ENCODE data around the gene STX5.
"Not testable (repeated sequence)": the region's sequence is repeated elsewhere in the genome, so short reads cannot be mapped to it uniquely, and the experiment has no call there.

Gene STX5

DNA sequence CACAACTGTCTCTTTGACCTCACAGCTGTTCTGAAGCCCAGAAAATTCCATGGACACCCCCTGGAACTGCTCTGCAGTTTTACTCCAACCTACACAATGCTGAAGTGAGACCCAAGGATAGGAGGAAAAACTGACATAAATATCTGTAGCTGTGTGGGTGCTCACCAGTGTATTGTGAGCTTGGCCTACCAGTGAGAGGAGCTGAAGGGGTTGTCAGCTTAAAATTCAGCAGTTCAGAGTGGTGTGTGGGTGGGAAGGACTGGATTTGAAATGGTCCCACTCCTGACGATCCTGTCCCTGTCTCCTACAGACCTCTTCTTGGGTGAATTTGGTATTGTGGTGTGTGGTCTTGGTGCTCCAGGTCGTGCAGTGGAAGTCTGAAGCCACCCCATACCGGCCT lies 42.3 kb downstream of the STX5 start:
- Mint-ChIP-seq H3K27me3 (ENCODE audit: low read depth) (no peaks in the 10 kb centered on the region), H3K9me3 (no peaks in the 10 kb centered on the region), H3K36me3 (ENCODE audit: low read depth) (peaks cover 44% of the 10 kb centered on the region), H3K4me3 (peak overlapping the region; percentile 93), H3K27ac (peak overlapping the region; percentile 70), H3K4me1 (ENCODE audit: low read depth) (peaks cover 44% of the 10 kb centered on the region)

DNA sequence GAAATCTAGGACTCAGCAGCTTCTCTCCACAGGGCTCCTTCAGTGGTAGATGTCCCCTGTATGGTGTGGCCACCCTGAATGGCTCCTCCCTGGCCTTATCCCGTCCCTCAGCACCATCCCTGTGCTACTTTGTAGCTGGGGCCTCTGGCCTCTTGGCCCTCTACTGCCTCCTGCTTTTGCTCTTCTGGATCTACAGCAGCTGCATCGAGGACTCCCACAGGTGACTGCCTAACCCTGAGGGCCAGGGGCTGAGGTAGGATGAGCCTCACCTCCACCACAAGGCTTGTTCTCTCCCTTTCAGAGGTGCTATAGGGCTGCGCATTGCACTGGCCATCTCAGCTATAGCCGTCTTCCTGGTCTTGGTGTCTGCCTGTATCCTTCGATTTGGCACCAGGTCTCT lies 42.9 kb downstream of the STX5 start:
- no peaks in the 10 kb centered on the region for H3K9me3 Mint-ChIP-seq
- peak overlapping the region; percentile 93 for H3K4me3 Mint-ChIP-seq
- peaks cover 39% of the 10 kb centered on the region for H3K36me3 Mint-ChIP-seq (ENCODE audit: low read depth)
- peaks cover 44% of the 10 kb centered on the region for H3K4me1 Mint-ChIP-seq (ENCODE audit: low read depth)
- H3K27me3 Mint-ChIP-seq (ENCODE audit: low read depth): no peaks in the 10 kb centered on the region
- peak overlapping the region; percentile 70 for H3K27ac Mint-ChIP-seq

DNA sequence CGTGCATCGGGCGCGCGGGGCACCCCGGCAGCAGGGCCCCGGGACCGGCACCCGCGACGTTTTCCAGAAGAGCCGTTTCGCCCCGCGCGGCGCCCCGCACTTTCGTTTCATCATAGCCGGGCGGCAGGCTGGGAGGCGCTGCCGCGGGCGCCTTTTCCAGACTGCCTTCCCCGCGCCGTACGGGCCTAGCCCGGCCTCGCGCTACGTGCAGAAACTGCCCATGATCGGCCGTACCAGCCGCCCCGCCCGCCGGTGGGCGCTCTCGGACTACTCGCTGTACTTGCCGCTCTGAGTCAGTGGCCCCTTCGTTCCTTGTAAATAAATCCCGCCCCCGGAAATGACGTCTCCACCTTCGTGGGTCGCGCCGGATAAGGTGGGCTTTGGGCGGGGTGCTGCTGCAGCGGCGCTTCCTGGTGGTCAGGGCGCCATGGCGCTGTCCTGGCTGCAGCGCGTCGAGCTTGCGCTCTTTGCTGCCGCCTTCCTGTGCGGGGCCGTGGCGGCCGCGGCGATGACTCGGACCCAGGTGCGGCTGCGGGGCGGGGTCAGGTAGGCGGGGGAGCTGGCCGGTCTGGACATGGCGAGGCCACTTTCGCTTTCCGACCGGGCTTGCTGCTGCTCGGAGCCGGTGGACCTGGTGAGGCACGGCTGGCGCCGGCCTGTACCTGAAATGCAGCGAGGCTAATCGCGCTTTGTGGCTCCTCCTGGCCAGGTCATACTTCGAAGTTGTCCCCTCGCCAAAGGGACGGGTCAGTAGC lies 44.7 kb downstream of the STX5 start, which contains the start of gene TMEM179B:
Gene TMEM179B (plus strand): TSS at position 398 of the 755 bp plus-strand sequence. CDS start 30 bp downstream, at position 428.
- H3K36me3 Mint-ChIP-seq (ENCODE audit: low read depth): peaks cover 34% of the 10 kb centered on the region
- H3K27ac Mint-ChIP-seq: peak within 1 kb of the TSS; percentile 93
- peaks cover 38% of the 10 kb centered on the region for H3K4me1 Mint-ChIP-seq (ENCODE audit: low read depth)
- no peaks in the 10 kb centered on the region for H3K9me3 Mint-ChIP-seq
- H3K4me3 Mint-ChIP-seq: peak within 1 kb of the TSS; percentile 93
- no peaks in the 10 kb centered on the region for H3K27me3 Mint-ChIP-seq (ENCODE audit: low read depth)

DNA sequence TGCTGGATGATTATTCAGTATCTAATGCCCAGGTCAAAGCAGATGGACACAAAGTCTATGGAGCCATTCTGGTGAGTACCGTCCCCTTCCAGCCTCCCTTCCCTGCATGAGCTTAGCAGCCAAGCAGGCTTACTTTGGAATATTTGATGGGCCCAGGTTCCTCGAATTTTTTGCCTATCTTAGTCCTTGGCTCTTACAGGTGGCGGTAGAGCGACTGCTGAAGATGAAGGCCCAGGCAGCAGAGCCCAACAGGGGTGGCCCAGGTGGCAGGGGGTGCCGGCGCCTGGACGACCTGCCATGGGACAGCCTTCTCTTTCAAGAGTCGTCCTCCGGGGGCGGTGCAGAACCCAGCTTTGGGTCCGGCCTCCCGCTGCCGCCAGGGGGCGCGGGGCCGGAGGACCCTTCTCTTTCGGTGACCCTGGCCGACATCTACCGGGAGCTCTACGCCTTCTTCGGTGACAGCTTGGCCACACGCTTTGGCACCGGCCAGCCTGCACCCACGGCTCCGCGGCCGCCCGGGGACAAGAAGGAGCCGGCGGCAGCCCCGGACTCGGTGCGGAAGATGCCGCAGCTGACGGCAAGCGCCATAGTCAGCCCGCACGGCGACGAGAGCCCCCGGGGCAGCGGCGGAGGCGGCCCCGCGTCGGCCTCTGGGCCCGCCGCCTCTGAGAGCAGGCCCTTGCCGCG lies 45.4 kb downstream of the STX5 start:
- Mint-ChIP-seq H3K27me3 (ENCODE audit: low read depth) (no peaks in the 10 kb centered on the region), H3K4me1 (ENCODE audit: low read depth) (peaks cover 34% of the 10 kb centered on the region), H3K36me3 (ENCODE audit: low read depth) (peaks cover 32% of the 10 kb centered on the region), H3K9me3 (no peaks in the 10 kb centered on the region), H3K4me3 (peak overlapping the region; percentile 86), H3K27ac (peak overlapping the region; percentile 87)

DNA sequence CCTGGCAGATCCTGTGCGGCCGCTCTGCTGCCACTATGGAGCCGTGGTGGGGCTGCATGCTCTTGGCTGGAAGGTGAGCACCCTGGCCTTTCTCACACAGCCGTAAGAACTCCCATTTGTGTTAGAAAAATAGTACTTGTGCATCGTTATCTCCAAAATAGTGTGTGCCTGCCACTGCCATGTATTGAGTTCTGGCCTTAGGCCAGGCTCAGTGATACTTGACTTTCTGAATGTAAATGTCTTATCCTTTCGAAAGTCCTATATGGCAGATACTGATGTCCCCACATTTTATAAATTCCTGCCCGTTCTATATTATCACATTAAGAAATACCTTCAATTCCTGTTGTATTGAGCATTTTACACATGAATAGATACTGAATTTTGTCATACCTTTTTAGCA lies 49.1 kb downstream of the STX5 start:
- Mint-ChIP-seq H3K9me3 (no peaks in the 10 kb centered on the region), H3K27me3 (ENCODE audit: low read depth) (no peaks in the 10 kb centered on the region), H3K36me3 (ENCODE audit: low read depth) (peaks cover 16% of the 10 kb centered on the region), H3K4me1 (ENCODE audit: low read depth) (peaks cover 16% of the 10 kb centered on the region), H3K27ac (no peak overlapping the region), H3K4me3 (no peak overlapping the region)

DNA sequence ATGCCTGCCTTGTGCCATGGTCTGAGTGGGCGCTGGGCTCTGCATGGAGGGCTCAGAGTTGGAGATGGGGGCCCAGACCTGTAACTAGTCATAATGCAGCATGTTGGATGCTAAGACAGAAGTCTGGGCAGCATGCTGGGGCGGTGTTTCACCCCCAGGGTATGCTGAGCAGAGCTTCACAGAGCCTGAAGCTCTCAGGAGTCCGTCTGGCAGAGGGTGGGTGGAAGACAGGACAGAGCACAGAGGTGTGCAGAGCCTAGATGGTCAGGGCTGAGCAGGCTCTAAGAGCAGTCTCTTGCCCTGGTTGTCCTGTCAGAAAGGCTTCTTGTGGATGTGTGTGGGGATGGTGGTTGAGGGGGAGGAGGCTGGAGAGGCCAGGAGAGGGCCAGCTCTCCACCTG lies 53.4 kb downstream of the STX5 start:
- Mint-ChIP-seq H3K36me3 (ENCODE audit: low read depth) (peaks cover 16% of the 10 kb centered on the region), H3K27ac (no peak overlapping the region), H3K4me1 (ENCODE audit: low read depth) (peaks cover 10% of the 10 kb centered on the region), H3K4me3 (no peak overlapping the region), H3K27me3 (ENCODE audit: low read depth) (no peaks in the 10 kb centered on the region), H3K9me3 (no peaks in the 10 kb centered on the region)

DNA sequence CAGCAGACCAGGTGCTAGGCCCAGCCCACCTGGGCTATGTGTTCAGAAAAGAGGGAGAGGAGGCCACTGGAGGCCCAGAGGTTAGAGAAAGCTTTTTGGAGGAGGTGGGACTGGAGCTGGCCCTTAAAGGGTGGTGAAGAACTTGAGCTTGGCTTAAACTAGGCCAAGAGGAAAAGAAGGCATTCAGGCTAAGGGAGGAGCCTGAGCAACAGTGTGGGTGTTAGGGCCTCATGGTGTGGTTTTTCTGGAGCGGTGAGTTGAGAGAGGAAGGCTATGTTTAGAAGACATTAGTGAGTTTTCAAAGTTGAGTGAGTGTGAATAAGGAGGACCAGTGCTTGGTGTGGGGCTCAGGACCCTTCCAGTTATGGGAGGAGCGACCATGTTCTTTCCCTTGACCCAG lies 54.5 kb downstream of the STX5 start:
- Mint-ChIP-seq H3K9me3 (no peaks in the 10 kb centered on the region), H3K36me3 (ENCODE audit: low read depth) (peaks cover 15% of the 10 kb centered on the region), H3K4me3 (peak overlapping the region; percentile 17), H3K27me3 (ENCODE audit: low read depth) (no peaks in the 10 kb centered on the region), H3K4me1 (ENCODE audit: low read depth) (peaks cover 10% of the 10 kb centered on the region), H3K27ac (peak overlapping the region; percentile 61)

DNA sequence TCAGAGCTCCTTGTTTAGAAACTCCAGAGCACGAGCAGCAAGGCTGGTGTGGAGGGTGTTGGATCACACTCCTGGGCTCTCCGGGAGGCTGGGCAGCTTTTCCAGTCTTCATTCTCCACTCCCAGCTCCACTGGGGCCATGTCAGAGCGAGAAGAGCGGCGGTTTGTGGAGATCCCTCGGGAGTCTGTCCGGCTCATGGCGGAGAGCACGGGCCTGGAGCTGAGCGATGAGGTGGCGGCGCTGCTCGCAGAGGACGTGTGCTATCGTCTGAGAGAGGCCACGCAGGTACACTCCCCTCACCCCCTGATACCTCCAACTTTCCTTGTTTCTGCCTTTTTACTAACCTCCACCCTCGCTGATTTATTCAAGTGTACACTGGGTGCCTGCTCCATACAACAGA lies 56.2 kb downstream of the STX5 start:
- Mint-ChIP-seq H3K4me1 (ENCODE audit: low read depth) (peaks cover 20% of the 10 kb centered on the region), H3K36me3 (ENCODE audit: low read depth) (peaks cover 13% of the 10 kb centered on the region), H3K27ac (peak overlapping the region; percentile 24), H3K9me3 (no peaks in the 10 kb centered on the region), H3K27me3 (ENCODE audit: low read depth) (no peaks in the 10 kb centered on the region), H3K4me3 (no peak overlapping the region)

DNA sequence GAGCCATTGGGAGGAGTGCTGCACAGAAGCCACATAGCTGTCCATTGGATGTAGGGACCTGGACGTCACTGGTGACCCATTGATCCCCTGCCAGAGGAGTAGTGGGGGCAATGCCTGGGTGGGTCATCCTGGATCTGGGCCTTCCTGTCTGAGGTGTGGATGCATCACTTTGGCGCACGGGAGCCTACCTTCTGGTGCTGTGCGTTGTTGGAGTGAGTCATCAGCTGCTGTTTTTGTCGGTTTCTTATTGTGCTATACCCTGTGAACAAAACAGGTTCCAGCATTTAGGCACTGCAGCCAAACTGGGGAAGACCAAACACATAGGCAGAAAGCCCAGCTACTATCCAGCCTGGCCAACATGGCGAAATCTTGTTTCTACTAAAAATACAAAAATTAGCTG lies 57.4 kb downstream of the STX5 start:
- no peaks in the 10 kb centered on the region for H3K27me3 Mint-ChIP-seq (ENCODE audit: low read depth)
- no peaks in the 10 kb centered on the region for H3K9me3 Mint-ChIP-seq
- H3K4me3 Mint-ChIP-seq: no peak overlapping the region
- H3K36me3 Mint-ChIP-seq (ENCODE audit: low read depth): peaks cover 13% of the 10 kb centered on the region
- no peak overlapping the region for H3K27ac Mint-ChIP-seq
- H3K4me1 Mint-ChIP-seq (ENCODE audit: low read depth): peaks cover 31% of the 10 kb centered on the region

DNA sequence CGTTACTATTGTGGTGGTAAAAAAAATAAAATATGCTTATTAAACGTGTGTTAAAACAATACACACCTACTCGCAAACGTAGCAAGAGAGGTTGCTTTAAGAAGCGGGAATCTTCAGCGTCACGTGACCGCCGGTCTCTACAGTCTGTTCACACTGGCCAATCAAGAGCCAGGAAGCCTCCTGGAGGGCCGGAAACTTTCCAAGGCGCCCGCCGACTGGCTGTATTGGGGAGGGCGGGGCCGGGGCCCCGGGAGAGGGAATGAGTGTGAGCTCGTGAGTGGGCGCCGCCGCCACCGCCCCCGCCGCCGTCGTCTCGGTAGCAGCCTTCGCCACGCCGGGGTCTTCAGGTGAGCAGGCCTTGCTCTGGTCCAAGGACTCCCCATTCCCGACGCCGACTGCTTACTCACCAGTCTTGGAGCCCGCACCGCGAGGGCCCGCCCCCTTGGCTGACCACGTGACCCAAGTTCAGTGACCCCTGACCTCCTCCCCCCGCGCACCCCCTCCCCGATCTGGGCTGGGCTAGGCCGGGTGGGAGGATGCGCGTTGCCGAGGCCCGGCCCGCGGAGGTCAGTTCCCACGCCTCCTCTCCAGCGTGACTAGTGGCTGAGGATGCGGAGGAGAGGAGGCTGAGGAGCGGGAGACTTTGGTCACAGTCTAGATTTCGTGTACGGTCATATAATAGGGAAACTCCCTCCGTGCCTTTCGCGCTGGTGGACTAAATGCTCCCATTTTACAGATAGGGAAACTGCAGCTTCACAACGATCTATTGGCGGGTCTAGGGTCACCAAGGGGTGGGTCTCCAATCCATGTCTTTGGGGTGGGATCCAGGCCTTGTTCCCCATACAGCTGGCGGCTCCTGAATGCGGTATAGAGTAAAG lies 60.5 kb downstream of the STX5 start, which contains the start of gene TAF6L:
Gene TAF6L (plus strand): TSS at position 253 of the 878 bp plus-strand sequence. CDS start 4,388 bp downstream, outside the sequence.
- H3K4me3 Mint-ChIP-seq: peak within 1 kb of the TSS; percentile 85
- H3K27me3 Mint-ChIP-seq (ENCODE audit: low read depth): no peaks in the 10 kb centered on the region
- no peaks in the 10 kb centered on the region for H3K9me3 Mint-ChIP-seq
- H3K27ac Mint-ChIP-seq: peak within 1 kb of the TSS; percentile 94
- peaks cover 6% of the 10 kb centered on the region for H3K36me3 Mint-ChIP-seq (ENCODE audit: low read depth)
- peaks cover 21% of the 10 kb centered on the region for H3K4me1 Mint-ChIP-seq (ENCODE audit: low read depth)

DNA sequence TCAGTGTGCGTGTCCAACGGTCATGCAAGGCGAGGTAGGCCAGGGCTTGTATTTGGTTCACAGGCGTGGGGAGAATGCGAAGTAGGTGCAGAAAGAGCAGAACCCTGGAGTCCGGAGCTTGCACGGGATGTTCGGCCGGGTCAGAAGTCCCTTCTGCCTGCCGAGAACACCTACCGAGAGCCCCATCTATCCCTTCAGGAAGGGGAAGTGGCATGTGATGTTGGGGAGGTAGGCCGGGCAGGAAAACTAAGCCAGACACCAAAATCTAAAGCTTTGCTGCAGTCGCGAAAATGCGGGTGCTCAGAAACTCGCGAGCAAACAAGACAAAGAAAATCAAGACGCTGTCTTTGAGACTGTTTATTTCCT lies 61.1 kb downstream of the STX5 start:
- Mint-ChIP-seq H3K27me3 (ENCODE audit: low read depth) (no peaks in the 10 kb centered on the region), H3K36me3 (ENCODE audit: low read depth) (peaks cover 10% of the 10 kb centered on the region), H3K9me3 (no peaks in the 10 kb centered on the region), H3K4me3 (peak overlapping the region; percentile 85), H3K4me1 (ENCODE audit: low read depth) (peaks cover 21% of the 10 kb centered on the region), H3K27ac (peak overlapping the region; percentile 94)

DNA sequence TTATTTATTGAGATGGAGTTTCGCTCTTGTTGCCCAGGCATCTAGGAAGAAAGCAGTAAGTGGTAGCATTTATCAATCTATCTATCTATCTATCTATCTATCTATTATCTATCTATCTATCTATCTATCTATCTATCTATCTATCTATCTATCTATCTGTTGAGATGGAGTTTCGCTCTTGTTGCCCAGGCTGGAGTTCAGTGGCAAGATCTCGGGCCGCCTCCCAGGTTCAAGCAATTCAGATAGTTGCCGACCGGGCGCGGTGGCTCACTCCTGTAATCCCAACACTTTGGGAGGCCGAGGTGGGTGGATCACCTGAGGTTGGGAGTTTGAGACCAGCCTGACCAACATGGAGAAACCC lies 71.0 kb downstream of the STX5 start:
- peak overlapping the region; percentile 94 for H3K4me3 Mint-ChIP-seq
- peaks cover 17% of the 10 kb centered on the region for H3K4me1 Mint-ChIP-seq (ENCODE audit: low read depth)
- peaks cover 12% of the 10 kb centered on the region for H3K36me3 Mint-ChIP-seq (ENCODE audit: low read depth)
- H3K9me3 Mint-ChIP-seq; H3K27me3 Mint-ChIP-seq (ENCODE audit: low read depth): not testable (repeated sequence)
- H3K27ac Mint-ChIP-seq: peak overlapping the region; percentile 96

DNA sequence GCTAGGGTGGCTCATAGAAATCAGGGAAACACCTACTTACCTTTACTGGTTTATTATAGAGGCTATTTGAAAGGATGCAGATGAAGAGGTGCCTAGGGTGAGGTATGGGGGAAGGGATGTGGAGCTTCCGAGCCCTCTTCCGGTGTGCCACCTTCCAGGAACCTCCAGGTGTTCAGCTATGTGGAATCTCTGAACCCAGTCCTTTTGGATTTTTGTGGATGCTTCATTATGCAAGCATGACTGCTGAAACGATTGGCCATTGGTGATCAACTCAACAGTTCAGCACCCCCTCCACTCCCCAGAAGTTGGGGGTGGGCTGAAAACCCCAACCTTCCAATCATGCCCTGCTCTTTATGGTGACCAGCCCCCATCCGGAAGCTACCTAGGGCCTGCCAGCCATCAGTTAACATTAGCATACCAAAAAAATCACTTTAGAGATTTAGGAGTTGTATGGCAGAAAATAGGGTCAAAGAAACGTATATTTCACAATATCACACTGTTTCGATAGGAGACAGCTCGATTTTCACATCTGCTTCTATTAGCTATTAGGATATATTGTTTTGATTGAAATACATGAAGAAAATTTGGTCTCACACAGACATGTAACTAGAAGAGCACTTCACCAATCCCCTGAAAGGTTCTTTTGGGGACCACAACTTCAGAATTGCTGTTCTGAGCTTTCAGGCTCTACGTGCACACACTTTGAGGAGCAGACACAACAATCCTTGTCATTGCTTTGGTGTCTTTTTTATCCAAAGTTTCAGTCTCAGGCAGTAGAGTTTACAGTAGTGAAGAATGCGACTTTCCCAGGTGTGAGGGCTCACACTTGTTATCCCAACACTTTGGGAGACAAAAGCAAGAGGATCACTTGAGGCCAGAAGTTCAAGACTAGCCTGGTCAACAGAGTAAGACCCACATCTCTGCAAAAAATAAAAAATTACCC lies 73.7 kb downstream of the STX5 start:
- Mint-ChIP-seq H3K36me3 (ENCODE audit: low read depth) (peaks cover 5% of the 10 kb centered on the region), H3K4me3 (no peak overlapping the region), H3K27me3 (ENCODE audit: low read depth) (no peaks in the 10 kb centered on the region), H3K4me1 (ENCODE audit: low read depth) (peaks cover 22% of the 10 kb centered on the region), H3K27ac (no peak overlapping the region), H3K9me3 (no peaks in the 10 kb centered on the region)
